Measurements from ENCODE around the gene ZBTB40.

- TF ChIP-seq RAD21 (conservative IDR thresholded peaks at IDR 0.05 in 1 of 2, IDR thresholded peaks at IDR 0.05 in 1 of 2) (no peak), BCL3 (IDR thresholded peaks at IDR 0.05) (no peak), SMC3 (IDR thresholded peaks at IDR 0.05) (no peak), E2F6 (IDR thresholded peaks at IDR 0.05; ENCODE audit: borderline replicate concordance, low read depth) (no peak), CTCF (IDR thresholded peaks at IDR 0.05) (no peak)
Observed at GRCh38 chr1:22528451-22528850, 76.8 kb downstream of the ZBTB40 start.
